ENCODE data around the gene LCLAT1.

- no peak for TF ChIP-seq CTCF (IDR thresholded peaks at IDR 0.05; ENCODE audit: low read length)
- TF ChIP-seq EZH2 (IDR thresholded peaks at IDR 0.05; ENCODE audit: borderline replicate concordance, low read length): no peak
Measured at GRCh38 chr2:30456106-30456505, 9.1 kb downstream of the LCLAT1 start.

Data from OCI-LY1 (cell line).